HG02884 (cell line): ENCODE measurements around the gene STX5.
"Not testable (repeated sequence)": the region's sequence is repeated elsewhere in the genome, so short reads cannot be mapped to it uniquely, and the experiment has no call there.

Experiments used
- ATAC-seq: cut with Tn5 transposase; IDR thresholded peaks from one replicate; pipeline ENCODE4 v1.9.1; 2021; ENCODE audit warnings: mild to moderate bottlenecking, moderate library complexity; ENCODE audit not compliant: unreplicated experiment

STX5 gene

GRCh38 chr11:62854825-62855570 is 23.1 kb upstream of the STX5 start:
- no peak for ATAC-seq

GRCh38 chr11:62854013-62854824 is 22.4 kb upstream of the STX5 start:
- no peak for ATAC-seq

GRCh38 chr11:62853279-62853965 is 21.6 kb upstream of the STX5 start:
- no peak for ATAC-seq

GRCh38 chr11:62852523-62853188 is 20.8 kb upstream of the STX5 start:
- no peak for ATAC-seq

- no peak for ATAC-seq
These were observed 20.1 kb upstream of the STX5 start for GRCh38 chr11:62851807-62852522.

GRCh38 chr11:62850911-62851806 is 19.3 kb upstream of the STX5 start:
- no peak for ATAC-seq

- ATAC-seq = no peak
These were observed 16.0 kb upstream of the STX5 start for GRCh38 chr11:62847767-62848314.

GRCh38 chr11:62846177-62846576 is 14.3 kb upstream of the STX5 start:
- no peak for ATAC-seq

DNA sequence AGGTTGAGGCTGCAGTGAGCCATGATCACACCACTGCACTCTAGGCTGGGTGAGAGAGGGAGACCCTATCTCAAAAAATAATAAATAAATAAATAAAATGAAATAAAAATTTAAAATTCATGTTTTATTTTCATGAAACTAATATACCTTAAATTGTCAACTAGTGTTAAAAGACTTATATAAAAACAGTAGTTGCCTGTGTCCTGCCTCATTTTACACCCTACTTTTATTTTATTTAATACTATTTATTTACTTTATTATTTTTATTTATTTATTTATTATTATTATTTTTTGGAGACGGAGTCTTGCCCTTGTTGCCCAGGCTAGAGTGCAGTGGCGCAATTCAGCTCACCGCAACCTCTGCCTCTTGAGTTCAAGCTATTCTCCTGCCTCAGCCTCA is 12.3 kb upstream of the STX5 start:
- no peak for ATAC-seq

- ATAC-seq = no peak
These were observed 11.6 kb upstream of the STX5 start for GRCh38 chr11:62843466-62843865.

GRCh38 chr11:62842891-62843290 is 11.0 kb upstream of the STX5 start:
- not testable (repeated sequence) for ATAC-seq

- ATAC-seq = no peak
These were observed 10.4 kb upstream of the STX5 start for GRCh38 chr11:62842171-62842741.

DNA sequence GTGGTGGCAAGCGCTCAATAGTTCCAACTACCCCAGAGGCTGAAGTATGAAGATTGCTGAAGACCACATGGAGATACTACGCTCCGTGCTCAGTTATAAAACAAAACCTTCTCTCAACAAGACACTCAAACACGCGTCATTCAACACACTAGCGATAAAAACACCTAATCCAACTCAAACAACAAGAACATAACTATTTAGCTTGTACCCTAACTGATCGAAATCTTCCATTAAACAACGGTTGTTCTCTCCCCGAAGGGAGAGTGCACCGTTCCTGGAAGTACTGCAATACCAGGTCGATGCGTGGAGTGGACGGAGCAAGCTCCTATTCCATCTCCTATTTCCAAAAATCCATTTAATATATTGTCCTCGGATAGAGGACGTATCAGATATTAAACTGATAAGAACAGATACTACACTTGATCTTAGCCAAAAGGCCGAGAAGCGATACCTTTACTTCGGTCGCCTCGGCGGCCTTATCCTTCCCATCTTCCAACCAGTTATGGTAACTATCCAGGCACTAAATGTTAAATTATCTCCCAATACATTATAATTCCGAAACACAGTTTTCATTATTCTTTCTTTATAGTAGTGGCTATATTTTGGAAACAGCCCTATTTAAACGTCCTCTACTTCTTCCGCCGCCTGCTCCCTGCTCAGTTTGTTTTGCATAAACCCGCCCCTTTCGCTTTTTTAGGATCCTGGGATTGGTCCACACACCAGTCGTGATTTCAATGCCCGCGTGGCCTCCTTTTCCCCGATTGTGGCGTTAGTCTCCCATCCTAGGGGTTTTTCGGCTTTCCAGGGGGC is 9.7 kb upstream of the STX5 start:
- ATAC-seq = peak; percentile 46

- ATAC-seq = not testable (repeated sequence)
These were observed 9.0 kb upstream of the STX5 start for GRCh38 chr11:62840721-62841360.

GRCh38 chr11:62839050-62839945 is 7.4 kb upstream of the STX5 start, which contains the start of gene WDR74:
TSS of gene WDR74 (minus strand) at chr11:62839590. CDS start at chr11:62839570, 20 bp downstream.
- ATAC-seq = no peak

GRCh38 chr11:62835336-62835735 is 3.5 kb upstream of the STX5 start:
- ATAC-seq = no peak
